ENCODE results near the gene FRMD4A.
"Not testable (repeated sequence)": the region's sequence is repeated elsewhere in the genome, so short reads cannot be mapped to it uniquely, and the experiment has no call there.

FRMD4A gene

GRCh38 chr10:13729586-13730305 is 601.0 kb downstream of the FRMD4A start:
- DNase-seq = no peak

DNA sequence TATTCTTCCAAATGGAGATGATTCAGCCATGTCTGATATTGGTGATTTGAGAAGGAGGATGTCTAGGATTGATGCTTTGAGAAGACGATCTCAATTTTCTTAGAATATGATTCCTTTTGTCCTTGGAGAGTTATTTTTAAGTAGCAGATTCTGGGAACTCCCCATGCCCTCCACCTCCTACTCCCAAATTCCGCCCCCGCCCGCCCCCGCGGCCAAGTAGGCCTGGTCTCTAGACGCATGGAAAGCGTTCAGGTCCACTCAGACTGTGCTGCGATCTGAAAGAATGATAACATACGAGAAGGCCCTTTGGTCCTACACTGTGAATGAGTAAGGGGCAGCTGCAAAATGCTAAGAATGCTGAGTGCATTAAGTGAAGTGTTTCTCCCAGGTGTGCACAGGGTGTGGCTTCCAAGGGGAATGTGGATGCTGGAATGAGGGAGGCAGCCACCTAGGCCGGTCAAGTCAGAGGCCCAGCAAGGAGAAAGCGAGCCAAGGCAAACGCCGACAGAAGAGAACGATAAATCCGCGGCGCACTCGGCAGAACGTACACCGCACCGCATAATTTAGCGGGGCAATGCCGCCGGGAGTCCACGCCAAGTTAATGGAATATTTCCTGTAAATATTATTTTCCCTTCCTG is 601.7 kb downstream of the FRMD4A start:
- no peak for DNase-seq

DNA sequence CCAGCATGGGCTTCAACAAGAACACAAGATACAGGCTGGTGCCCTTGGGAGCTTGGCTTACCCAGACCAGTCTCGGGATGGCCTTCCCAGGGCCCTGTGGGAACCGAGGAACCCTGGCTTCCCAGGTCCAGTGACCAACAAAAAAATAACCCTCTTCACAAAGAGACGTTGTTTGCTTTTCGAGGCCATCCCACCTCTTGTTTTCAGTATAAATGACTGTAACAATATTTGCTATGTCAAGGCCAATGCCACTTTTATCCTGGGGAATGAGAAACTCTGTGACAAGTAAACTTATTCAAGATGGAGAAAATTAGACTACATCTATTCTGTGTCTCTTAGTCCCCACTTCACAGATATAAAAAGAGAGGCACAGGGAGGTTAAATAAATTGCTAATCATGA is 605.1 kb downstream of the FRMD4A start:
- DNase-seq = no peak

DNA sequence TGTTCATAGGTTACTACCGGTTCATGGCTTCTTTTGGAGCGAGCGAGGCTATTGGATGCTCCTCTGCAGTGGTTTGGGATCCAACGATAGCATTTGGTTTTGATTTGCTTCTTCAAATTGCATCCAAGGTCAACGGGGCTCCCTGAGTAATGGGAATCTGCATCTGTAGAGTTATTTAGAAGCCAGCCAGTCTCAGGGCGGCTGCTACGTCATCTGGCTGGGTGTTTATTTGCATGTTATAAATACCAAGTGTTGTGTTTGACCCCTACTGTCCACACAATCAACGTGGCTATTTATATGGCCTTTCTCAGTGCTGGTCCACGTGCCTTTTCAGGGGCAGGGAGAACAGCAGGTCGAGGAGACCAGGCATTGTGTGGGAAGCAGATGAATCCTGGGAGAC is 606.2 kb downstream of the FRMD4A start:
- DNase-seq = no peak

DNA sequence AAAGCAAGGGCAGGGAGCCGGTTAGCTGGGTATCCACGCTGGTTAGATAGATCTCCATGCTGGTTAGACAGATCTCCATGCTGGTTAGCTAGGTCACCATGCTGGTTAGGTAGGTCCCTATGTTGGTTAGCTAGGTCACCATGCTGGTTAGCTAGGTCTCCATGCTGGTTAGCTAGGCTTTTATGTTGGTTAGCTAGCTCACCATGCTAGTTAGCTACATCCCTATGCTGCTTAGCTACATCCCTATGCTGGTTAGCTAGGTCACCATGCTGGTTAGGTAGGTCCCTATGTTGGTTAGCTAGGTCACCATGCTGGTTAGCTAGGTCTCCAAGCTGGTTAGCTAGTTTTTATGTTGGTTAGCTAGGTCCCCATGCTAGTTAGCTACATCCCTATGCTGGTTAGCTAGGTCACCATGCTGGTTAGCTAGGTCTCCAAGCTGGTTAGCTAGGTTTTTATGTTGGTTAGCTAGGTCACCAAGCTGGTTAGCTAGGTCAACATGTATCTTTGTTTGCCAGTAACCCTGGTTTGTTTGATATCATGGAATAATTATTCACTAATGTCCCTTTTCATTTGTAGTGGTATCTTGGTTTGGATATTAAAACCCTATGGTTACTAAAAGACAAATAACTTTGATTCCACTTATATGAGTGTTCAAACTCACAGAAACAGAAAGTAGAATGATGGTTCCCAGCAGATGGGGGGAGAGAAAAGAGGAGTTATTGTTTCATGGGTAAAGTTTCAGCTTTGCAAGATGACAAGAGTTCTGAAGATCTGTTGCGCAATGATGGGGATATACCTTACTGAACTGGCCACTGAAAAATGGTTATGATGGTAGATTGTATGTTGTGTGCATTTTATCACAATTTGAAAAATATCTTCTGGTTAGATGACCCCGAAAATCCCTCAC is 607.7 kb downstream of the FRMD4A start:
- no peak for DNase-seq

GRCh38 chr10:13721486-13721885 is 609.2 kb downstream of the FRMD4A start:
- no peak for DNase-seq

- no peak for DNase-seq
These were observed 610.0 kb downstream of the FRMD4A start for GRCh38 chr10:13720699-13721098.

- no peak for DNase-seq
These were observed 611.3 kb downstream of the FRMD4A start for GRCh38 chr10:13719425-13719824.

DNA sequence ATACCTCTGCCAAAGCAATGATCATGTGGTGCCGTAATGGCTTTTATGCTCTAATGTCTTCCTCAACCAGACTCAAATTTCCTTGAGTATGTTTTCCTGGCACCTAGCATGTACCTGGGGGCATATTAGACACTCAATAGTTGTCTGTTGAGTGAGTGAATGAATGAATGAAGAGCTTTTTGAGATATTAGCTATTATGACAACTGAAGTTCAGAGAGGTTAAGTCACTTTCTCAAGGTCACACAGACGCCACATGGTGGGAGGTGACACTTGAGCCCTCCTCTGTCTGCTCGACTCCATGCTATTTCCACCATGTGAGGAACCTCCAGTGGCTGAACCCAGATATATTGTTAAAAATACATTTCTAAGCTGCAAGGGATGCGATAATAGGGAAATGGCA is 611.9 kb downstream of the FRMD4A start:
- DNase-seq = no peak

- DNase-seq = peak; percentile 69
These were observed 612.6 kb downstream of the FRMD4A start for GRCh38 chr10:13717936-13718772.

GRCh38 chr10:13717571-13717935 is 613.2 kb downstream of the FRMD4A start:
- no peak for DNase-seq

- DNase-seq = no peak
These were observed 614.3 kb downstream of the FRMD4A start for GRCh38 chr10:13716081-13717071.

GRCh38 chr10:13715596-13715995 is 615.1 kb downstream of the FRMD4A start:
- not testable (repeated sequence) for DNase-seq

GRCh38 chr10:13715100-13715499 is 615.6 kb downstream of the FRMD4A start:
- DNase-seq = no peak

- DNase-seq = peak; percentile 72
These were observed 617.7 kb downstream of the FRMD4A start for GRCh38 chr10:13712837-13713581.

GRCh38 chr10:13712476-13712836 is 618.3 kb downstream of the FRMD4A start:
- DNase-seq = no peak

DNA sequence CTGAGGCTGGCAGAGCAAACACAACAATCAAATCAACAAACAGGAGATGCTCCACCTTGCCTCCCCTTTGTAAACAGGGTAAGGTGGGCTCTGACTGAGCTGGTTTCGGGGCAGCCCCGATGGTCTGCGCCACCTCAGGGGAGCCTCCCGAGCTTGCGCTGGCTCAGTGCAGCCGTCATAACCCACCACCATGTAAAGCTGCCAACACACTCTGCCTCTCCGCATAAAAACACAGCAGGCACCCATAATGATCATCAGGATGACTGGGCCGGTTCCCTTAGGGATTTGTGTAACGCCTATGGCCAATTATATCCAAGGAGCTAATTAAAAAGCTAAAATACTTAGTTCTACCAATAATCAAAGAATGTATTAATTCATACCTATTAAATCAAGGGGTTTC is 619.4 kb downstream of the FRMD4A start:
- DNase-seq = no peak

DNA sequence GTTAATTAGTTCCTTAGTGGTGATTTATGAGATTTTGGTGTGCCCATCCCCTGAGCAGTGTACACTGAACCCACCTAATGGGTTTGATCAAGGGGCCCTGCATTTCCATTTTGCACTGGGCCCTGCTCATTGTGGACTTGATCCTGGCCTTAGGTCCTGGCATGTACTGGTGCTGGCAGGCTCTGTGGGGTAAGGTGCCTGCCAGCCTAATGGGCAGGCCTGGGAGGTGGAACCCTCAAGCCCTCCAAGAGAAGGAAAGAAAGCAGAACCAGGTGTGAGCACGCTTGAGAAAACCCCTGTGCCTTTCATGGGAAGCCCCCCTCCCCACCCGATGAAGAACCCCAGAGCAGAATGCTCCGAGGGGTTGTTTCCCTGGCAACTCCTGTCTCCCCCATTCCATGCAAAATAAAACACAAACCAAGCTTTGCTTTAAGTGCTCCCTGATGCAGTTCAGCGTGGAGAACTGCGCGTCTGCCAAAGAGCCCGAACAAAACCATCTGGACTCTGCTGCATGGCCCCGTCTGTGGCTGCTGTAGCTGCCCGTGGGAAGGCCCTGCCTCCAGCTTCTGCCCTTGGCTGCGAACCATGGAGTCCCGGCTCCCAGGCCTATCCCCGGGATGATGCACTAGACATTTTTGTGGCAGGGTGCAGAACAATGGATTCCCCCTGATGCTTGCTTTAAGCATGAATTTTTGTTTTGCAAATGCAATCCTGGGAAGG is 620.6 kb downstream of the FRMD4A start:
- no peak for DNase-seq

DNA sequence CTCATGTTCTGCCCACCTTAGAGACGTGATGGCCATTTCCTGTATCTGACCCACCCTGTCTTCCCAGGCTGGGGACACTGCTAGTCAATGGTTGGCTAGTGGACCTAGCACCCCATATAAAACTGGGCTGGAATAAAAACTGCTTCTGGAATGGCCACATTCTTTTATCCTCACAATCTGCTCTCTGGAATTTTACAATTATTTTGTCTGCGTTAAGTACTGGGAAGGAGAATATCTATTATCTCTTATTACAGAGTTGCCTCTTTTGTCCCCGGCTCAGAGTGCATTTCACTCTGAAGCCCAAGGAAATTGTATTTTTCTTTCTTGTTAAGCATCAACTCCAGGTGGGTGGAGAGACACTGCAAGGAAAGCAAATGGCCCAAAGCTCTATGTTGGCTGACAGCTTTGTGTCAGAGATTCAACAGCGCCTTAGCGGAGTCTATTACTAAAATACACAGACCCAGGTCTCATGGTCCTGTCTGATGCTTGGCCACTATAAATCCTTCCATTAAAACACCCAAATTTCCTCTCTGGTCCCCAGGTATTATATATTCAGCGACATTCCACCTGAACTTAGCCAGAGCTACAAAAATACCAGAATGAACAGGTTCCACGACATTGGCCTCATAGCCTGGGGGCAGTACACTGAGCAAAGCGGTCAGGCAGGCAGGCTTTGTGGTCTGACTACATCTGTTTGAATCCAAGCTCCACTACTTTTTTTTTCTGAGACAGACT is 622.3 kb downstream of the FRMD4A start:
- DNase-seq = no peak

Data from amniotic stem cell (primary cell).